Prostate gland (tissue), 2 donors: ENCODE measurements around the gene NUP153.

Experiments used
- POLR2AphosphoS5 ChIP-seq: sonication (generic); formaldehyde crosslinking; IDR thresholded peaks from one replicate; pipeline ENCODE4 v1.6.1; 2017; ENCODE audit warnings: antibody characterized with exemption
- TF ChIP-seq, protein P1 (sequence below), 4 experiments: fragments of 200-600 bp in 2 of 4; fragments of 450-650 bp in 2 of 4; sonication (generic) in 2 of 4; IDR thresholded peaks; 1 replicate in 3 of 4; 2 replicates in 1 of 4; pipeline ENCODE4 v1.5.1; 2016 to 2019; ENCODE audit warnings: antibody characterized with exemption in 4 of 4, mild to moderate bottlenecking in 2 of 4, moderate library complexity in 2 of 4

DNA sequence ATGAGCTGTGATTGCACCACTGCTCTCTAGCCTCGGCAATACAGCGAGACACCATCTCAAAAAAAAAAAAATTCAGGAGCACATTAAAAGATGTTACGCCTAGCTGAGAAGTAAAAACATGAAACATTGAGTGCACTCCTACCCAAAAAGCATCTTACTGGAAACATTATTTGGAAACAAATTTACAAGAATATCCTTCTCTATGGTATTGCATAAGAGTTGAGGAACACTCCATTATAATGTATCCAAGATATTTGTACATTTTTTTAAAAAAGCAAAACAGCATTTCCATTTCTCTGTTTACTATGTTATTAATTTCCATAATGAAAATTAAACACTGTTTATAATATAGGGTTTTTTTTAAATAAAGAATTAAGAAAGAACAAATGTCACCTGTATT lies 58.0 kb downstream of the NUP153 start:
- TF ChIP-seq, protein P1, sequence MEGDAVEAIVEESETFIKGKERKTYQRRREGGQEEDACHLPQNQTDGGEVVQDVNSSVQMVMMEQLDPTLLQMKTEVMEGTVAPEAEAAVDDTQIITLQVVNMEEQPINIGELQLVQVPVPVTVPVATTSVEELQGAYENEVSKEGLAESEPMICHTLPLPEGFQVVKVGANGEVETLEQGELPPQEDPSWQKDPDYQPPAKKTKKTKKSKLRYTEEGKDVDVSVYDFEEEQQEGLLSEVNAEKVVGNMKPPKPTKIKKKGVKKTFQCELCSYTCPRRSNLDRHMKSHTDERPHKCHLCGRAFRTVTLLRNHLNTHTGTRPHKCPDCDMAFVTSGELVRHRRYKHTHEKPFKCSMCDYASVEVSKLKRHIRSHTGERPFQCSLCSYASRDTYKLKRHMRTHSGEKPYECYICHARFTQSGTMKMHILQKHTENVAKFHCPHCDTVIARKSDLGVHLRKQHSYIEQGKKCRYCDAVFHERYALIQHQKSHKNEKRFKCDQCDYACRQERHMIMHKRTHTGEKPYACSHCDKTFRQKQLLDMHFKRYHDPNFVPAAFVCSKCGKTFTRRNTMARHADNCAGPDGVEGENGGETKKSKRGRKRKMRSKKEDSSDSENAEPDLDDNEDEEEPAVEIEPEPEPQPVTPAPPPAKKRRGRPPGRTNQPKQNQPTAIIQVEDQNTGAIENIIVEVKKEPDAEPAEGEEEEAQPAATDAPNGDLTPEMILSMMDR (IDR thresholded peaks at IDR 0.05), result no peak
- no peak for TF ChIP-seq POLR2AphosphoS5
